Measurements from ENCODE around the gene PRMT7.

The PRMT7 gene

DNA sequence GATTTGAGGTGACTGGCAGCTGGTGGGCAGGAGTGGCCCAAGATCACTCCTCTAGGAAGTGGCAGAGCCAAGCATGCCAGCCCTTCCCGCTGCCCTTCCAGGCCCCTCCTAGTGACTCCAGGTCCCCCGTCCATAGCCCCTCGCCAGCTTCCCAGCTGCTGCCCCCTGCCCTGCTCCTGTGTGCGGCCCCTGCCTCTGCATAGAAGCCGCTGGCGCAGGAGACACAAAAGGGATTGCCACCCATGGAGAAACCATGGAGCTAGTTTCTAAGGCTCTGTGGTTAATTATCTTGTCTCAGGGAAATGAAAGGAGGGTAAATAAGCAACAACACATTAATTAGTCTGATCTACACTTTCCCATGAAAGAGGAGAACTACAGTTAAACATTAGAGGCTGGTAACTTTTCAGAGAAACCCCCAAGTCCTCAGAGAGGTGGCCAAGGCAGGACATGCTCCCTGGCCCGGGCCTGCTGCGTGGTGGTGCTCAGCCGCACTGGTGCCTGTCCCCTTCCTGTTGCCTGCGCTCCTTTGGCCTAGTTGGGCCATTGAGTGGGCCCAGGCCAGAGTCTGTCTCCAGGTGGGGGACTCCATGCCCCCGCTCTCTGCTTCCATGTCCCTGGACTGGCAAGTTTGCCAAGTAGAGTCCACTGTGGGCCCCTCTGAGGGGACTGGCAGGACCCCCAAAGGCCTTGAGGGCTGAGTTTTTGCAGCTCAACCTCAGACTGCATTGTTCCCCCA lies 65.2 kb downstream of the PRMT7 start:
- DNase-seq (ENCODE audit: low read depth in 2 of 2): no peak

DNA sequence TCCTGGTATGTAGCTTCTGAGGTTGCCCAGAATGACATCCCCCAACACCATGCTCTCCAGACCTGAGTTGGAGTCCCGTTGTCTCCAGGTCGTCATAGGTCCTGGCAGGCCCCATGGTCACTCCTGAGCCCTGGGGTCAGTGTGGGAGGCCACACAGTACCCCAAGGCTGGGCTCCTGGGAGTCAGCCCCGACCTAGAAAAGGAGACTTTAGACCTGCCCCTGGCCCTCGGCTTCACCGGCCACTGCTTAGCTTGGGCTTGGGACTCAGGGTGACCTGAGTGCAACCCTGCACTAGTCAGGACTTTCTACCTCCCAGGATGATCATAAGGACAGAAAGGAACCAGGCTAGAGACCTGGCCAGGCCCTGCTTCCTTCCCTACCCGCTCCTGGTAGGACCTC lies 65.8 kb downstream of the PRMT7 start:
- no peak for DNase-seq (ENCODE audit: low read depth in 2 of 2)

DNA sequence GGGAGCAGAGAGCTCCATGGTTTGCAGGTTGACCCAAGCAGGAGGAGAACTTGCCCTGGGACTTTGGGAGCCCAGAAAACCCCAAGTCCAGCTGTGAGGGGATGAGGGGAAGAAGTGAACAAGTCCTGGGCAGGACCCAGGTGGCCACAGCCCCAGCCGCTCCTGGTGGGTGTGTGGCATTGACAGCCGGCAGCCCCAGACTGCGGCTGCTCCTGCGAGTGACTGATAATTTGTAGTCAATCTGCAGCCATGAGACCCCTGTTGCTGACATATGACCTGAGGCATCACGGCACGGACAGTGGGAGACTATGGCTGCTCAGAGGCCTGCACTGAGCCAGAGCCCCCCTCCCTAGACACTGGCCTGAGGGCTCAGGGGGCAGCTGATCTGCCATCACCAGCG lies 66.4 kb downstream of the PRMT7 start:
- no peak for DNase-seq (ENCODE audit: low read depth in 2 of 2)

DNA sequence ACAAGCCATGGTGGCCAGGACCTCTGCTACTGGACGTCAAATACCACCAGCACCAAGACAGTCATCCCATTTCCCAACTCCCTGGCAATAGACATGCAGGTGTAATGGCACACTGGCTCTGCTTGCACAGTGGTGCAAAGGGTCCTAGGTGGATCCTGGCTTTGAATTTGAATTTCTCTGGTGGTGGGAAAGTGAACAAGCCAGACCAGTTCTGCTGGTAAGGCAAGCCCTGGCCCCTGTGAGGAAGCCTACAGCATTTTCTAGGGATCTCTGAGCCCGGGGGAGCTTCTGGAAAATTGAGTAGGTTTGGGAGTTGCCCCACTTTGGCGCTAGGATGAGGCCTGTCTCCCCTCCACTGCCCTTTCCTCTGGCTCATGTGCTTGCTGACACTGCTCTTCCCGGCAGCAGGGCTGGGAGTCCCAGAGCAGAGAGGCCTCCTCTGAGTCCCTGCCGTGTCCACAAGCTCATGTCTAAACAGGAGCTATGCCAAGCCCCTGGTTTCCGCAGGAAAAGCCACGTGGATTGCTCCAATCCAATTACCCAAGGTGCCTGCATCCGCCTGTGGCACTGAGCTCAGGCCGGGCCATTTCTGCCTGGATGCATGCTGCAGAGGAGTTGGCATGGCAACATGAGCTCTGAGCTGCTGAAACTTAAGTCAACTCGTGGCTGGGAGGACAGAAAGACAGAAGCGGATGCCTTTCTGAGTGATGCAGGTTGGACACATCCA lies 67.0 kb downstream of the PRMT7 start:
- no peak for DNase-seq (ENCODE audit: low read depth in 2 of 2)

DNA sequence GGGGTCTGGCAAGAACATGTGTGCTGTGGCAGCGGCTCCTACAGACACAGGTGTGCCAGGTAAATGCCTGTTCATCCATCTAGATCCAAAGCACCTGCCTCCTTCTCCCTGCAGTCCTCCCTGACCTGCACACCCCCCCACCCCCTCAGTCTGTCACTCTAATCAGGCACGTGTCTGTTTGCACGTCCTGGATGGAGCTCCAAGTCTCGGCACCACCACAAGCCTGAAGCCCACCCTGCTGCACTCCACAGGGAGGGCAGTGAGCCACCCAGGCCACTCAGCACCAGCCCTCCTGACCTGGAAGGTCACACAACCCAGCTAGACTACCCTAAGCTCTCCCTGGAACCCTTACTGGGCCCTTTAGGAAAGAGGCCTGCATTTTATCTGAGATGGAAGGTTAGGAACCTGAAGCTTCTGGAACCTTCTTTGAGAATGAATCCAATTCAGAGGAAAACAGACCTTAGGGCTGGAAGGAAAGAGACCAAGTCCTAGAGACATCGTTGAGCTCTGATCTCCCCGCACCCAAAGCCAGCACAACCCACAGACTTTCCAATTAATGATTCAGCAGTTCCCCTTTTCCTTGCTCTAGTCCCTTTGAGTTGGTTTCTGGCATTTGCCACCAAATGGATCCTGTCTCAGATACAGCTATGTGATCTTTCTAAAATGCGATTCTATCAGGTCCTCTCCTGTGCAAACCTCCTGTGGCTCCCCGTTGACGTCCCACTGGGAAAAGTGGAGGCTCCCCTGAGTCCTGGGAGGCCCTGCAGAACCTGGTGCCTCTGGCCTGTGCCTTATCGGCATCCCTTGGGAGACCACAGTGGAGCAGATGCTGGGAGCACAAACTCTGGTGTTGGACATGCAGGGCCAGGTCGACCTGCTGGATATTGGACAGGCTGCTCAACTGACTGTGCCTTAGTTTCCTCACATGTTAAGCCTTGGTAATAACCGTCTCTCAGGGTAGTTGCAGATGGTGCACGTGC lies 67.9 kb downstream of the PRMT7 start:
- DNase-seq (ENCODE audit: low read depth in 2 of 2): no peak

DNA sequence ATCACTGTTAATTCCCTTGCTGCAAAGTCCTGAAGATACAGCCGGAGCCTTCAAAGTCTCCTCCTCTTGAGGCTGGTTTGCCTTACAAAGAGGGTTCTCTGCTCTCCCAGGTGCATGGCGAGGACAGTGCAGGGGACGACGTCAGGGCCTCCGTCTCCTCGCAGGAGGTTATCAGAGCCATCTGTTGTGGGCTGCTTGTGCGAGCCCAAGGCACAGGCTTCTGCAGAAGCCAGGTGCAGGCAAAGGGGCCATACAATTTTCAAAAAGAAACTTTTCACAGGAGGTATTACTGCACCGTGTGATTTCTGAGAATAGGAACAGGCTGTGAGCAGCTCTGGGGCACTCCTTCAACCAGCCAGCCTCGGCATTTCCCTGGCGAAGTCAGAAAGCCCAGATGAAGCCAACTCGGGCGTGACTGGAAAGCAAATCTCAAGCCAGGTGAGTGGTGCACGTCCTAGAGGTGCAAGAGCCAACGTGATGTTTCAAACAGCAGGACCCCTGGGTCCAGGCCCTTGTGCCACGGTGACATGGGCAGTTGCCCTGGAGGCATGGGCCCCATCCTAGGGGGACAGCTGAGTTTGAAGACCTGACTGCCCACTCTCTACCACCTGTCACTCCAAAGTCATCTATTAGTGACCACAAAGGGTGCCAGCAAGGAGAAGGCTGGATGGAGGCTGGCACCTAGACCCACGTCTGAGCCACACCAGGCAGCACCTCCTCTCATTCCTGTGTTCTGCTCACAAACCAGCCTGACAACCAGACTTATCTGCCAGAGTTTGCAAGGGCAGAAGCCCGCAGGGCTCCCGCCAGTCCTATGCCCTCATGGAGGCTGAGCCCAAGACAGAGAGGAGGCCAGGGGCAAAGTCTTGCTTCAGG lies 68.9 kb downstream of the PRMT7 start:
- no peak for DNase-seq (ENCODE audit: low read depth in 2 of 2)

DNA sequence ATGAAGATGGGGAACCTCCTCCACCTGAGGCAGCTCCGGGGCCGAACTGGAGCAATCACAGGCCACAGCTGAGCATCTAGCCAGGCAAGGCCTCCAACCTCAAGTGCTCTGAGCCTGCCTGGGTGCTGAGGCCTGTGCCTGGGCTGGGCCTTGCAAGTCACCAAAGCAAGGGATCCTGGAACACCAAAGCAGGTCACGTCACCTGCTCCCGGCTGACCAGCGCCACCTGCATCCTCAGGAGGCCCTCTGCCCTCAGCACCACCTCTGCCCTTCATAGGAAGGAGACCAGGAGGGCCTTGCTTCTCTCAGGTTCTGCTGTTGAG lies 69.5 kb downstream of the PRMT7 start:
- no peak for DNase-seq (ENCODE audit: low read depth in 2 of 2)

DNA sequence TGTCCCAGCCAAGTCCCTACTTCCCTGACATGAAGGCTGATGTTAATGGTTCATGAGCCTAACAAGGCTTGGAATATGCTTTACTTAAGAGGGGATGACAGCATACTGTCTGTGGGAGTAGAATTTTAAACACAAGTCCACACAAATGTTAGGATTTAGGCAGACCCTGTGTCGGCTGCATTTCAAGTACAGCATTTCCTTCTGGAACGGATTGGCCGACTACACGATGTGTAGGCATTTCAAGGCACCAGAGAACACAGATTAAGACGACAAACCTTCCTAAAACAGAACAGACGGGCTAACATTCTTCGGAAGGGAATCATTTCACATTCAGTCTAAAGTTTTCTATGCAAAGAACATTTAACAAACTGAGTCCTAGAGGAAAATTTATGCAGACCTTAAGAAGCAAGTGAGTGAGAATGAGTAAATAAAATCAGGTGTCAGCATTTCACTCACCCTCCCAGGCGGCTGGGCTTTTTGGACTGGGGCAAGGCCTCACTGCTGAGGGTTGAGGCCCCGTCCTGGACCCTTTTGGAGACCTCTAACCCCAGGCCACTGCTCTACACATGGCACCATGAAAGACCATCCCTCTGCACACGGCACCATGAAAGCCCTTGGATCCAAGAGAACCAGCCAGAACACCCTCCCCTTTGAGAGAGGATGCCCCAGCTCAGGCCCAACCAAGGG lies 70.0 kb downstream of the PRMT7 start:
- no peak for DNase-seq (ENCODE audit: low read depth in 2 of 2)

DNA sequence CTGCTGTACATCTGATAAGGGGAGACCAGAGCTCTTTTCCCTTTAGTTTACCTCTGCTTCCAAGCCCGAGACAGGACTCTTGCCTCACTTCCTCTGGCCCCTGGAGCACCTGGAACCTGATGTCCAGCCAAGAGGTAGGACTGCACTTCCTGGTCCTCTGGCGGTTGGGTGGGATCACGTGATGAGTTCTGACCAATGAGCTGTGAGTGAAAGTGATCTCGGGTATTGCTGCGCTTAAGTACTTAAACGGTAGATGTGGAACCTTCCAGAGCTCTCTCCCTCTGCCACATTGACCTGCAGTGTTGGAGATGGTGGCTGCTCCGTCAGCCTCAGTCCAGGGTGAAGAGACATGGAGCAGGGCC lies 70.5 kb downstream of the PRMT7 start:
- DNase-seq (ENCODE audit: low read depth in 2 of 2): no peak

DNA sequence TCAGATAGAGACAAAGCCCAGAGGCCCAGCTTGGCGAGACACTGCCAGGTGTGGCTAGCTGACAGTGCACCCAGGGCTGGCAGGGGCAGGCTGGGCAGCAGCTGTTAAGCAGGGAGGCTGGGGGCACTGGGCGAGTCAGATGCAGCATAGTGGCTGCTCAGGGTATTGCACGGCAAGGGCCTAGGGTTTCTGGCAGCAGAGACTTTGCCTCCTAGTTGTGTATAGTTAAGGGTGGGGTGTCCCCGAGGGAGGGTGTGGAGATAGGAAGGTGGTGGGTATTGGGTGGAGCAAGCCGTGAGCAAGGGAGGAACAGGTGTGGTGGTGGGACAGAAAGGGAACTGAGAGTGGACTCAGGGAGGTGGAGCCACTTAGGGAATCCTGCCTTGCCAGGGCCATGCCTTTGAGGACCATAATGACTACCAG lies 71.5 kb downstream of the PRMT7 start:
- DNase-seq (ENCODE audit: low read depth in 2 of 2): no peak

DNA sequence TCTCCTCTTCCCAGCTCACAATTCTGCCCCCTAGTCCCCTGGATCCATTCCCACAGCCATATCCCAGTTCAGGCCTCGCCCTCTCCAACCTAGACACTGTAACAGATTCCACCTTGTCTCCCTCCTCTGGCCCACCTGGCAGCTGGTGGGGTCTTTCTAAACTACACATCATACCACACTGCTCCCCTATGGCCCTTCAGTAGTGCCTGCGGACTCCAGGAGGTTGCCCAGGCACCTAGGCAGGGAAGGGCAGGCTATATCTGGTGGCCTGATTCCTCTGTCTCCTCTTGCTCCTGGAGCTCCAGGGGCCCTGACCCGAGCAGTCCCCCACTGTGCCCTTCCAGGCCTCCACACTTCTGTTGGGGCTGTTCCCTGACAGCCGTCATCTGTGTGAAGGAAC lies 73.0 kb downstream of the PRMT7 start:
- DNase-seq (ENCODE audit: low read depth in 2 of 2): no peak

DNA sequence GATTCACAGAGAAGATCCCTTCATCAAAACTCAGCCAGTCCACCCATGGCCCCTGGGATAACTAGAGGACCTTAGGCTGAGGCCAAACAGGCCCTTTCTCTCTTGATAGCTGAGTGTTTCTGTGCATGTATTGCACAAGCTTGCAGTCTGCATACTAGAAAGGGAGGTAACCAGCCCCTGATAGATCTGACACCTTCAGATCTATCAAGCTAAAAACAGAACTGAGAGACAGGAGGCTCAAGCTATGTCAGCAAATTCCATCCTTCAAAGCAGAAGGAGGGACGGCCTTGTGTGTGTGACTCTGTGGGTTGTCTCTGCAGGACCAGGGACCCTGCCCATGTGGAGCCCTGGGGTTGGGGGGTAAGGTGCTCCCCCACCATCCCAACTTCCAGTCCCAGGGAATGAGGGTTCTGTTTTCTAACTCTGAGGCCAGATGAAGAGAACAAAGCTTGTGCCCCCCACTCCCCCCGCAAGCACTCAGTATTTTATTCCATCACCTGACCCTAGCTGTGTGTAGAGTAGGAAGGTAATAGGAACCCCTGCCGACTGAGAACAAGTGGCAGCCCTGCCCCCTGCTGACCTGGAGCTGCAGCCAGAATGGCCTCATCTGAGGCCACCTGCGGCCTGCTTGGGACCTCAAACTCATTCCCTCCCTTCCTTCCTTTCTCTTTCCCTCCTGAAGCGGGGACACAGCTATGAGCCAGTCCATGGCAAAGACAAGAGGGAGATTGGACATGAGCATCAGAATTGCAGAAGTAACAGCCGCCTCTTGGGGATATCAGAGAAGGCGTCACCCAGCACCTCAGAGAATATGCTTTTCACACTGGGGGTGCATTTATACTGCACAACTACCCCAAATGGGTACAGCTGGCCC lies 73.7 kb downstream of the PRMT7 start:
- no peak for DNase-seq (ENCODE audit: low read depth in 2 of 2)

DNA sequence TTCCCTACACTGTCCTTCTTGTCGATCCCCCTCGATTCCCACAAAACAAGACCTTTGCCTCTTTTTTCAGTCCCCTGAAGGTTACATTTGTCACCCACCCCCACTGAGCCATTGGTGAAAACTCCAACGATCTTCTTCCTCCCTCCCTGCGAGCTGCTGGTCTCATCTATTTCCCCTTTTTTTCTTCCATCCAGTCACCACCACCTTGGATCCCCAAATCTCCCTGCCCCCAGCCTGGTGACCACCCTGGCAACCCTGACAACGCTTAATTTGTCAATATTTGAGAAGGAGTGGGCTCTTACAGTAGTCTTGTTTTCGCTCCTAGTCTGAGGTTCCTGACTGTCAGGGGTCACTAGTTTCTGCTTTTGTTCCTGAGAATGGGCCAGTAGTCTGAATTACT lies 74.6 kb downstream of the PRMT7 start:
- no peak for DNase-seq (ENCODE audit: low read depth in 2 of 2)

DNA sequence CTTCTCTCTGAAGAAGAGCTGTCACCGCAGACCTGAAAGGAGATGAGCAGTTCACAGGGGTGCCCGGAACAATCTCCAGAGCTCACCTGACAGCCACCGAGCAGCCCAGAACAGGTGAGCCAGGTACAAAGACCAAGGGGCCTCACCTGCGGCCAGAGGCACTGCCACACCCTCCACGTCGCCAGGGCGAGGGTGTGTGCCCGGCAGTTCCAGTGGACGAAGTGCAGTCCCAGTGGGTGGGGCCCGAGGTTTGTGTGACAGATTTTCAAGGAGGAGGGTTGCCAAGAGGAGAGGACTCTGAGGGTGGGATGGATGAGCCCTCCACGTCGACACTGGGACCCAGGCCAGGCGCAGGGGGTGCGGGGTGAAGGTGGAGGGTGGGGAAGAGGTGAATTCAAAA lies 75.8 kb downstream of the PRMT7 start:
- DNase-seq (ENCODE audit: low read depth in 2 of 2): no peak

DNA sequence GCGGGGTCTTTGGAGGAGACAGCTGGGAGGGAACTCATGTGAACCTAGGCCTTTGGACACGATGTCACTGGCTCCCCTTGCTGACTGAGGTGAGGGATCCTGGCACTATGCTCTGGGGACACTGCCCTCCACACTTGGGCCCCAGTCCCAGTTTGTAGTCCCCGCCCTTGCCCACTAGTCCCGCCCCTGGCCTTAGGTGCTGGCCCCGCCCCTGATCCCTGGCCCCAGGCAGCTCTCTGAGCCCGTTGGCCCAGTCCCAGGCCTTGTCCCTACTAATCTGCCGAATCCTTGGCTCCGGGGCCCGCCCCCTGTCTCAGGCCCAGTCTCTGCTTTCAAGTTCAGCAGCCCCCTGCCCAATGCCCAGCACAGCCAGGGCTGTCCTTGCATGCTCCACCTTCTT lies 76.5 kb downstream of the PRMT7 start:
- DNase-seq (ENCODE audit: low read depth in 2 of 2): no peak

DNA sequence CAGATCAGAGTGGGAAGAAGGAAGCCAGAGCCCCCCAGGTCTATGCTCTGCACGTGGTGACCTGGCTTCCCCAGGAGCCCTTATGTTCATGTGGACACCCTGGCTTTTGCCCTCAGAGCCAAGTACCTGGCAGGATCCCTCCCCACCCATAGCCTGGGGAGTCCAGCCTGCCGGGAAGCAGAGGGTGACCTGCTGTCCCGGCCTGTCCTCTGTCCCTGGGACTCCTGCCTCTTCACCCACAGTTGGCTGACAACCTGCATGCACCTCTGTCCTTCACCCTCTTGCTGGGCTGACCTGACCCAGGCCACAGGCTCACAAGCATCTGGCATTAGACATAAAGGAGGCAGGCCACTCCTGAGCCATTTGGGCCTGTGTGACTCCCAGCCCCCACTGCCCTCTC lies 77.3 kb downstream of the PRMT7 start:
- DNase-seq (ENCODE audit: low read depth in 2 of 2): no peak

DNA sequence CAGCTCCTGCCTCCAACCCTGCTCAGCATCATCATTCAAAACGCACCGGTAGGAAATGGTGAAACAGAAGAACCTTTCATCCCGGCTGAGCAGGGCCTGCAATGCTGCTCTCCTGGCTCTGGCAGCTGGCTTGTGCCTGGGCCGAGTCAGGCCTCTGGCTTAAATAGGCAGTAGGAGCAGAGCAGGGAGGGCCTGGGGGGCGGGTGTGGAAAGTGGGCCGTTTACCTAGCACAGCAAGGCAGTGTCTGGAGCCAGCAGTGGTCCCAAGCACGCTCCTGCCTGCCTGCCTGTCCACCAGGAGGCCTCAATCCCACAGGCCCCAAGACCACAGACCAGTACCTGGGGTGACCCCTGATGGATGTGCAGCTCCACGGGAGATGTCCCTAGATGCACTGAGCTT lies 78.2 kb downstream of the PRMT7 start:
- DNase-seq (ENCODE audit: low read depth in 2 of 2): no peak

DNA sequence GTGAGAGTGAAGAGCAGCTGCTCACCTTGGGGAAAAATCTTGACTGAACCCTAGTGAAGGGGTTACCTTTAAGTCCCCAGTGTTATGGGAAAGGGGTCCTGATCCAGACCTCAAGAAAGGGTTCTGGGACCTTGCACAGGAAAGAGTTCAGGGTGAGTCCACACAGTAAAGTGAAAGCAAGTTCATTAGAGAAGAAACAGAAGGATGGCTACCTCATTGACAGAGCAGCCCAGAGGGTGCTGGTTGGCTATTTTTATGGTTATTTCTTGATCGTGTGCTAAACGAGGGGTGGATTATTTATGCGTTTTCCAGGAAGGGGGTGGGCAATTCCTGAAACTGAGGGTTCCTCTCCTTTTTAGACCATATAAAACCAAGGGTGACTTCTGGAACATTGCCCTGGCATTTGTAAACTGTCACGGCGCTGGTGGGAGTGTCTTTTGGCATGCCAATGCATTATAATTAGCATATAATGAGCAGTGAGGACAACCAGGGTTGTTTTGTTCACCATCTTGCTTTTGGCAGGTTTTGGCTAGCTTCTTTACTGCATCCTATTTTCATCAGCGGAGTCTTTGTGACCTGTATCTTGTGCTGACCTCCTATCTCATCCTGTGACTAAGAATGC lies 79.0 kb downstream of the PRMT7 start:
- no peak for DNase-seq (ENCODE audit: low read depth in 2 of 2)

DNA sequence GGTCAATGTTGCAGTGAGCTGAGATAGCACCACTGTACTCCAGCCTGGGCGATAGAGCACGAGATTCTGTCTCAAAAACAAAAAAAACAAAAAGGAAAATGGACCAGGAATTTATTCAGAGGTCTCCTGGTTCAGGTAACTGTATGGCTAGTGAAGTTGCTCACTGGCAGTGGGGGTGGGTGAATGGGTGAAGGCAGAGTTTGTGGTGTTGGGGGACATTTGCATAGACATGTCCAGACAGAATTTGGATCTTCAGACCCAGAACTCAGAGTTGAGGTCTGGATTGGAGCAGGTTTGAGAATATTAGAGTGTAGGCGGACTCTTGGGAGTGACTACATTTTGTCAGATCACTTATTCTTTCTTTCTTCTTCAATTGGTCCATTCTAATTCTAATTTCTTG lies 82.5 kb downstream of the PRMT7 start:
- DNase-seq (ENCODE audit: low read depth in 2 of 2): no peak

Data from stimulated activated CD4-positive, alpha-beta T cell treated with anti-CD3 and anti-CD28 coated beads, Interleukin-4, amount 100 ng/mL, for 48 hours (primary cell).